Body of pancreas (tissue), 4 donors: ENCODE data around the gene PTPRN2.

Experiments used
- POLR2A ChIP-seq, 3 donors: fragments of 450-650 bp; IDR thresholded peaks; one replicate each; pipeline ENCODE4 v1.6.1; 2016; ENCODE audit warnings: antibody characterized with exemption in 3 of 3, mild to moderate bottlenecking in 2 of 3
- TF ChIP-seq, protein P1 (sequence below), 7 experiments: fragments of 450-650 bp in 4 of 7; fragments of 200-600 bp in 3 of 7; sonication (generic) in 3 of 7; IDR thresholded peaks; one replicate each; pipeline ENCODE4 v1.5.1; 2016 to 2019; ENCODE audit warnings: antibody characterized with exemption in 7 of 7

DNA sequence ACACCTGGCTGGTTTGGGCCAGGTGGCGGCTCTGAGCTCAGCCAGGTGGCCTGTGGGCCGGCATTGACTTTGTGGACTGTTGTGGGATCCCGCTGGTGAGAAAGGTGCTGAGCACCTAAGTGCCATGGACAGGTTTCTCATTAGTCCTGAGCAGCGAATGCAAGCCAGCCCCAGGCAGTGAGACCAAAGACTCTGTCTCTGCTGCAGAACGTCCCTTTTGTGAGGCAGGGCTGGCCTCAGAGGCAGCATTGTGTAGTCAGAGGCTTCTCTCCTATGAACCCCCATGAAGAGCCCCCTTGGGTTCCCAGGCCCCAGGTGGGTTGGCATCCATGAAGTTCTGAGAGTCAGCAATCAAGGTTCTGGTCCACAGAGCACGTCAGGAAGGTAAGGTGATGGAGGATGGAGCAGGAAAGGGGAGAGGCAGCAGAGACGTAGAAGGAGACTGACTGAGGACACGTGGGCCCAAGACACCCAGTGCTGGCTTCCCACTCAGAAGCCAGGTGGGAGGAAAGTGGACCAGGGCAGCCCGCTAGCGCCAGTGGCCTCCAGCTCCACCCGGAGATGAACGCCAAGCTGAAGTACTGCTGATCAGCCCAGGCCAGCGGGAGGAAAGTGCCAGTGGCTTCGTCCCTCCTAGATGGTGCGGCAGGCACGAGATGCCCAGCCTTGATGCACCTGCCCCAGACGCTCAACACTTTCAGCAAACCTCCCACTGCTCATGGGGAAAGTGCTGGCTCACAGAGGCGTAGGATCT is 19.2 kb upstream of the PTPRN2 start:
- TF ChIP-seq POLR2A (IDR thresholded peaks at IDR 0.05) = no peak
- TF ChIP-seq, protein P1, sequence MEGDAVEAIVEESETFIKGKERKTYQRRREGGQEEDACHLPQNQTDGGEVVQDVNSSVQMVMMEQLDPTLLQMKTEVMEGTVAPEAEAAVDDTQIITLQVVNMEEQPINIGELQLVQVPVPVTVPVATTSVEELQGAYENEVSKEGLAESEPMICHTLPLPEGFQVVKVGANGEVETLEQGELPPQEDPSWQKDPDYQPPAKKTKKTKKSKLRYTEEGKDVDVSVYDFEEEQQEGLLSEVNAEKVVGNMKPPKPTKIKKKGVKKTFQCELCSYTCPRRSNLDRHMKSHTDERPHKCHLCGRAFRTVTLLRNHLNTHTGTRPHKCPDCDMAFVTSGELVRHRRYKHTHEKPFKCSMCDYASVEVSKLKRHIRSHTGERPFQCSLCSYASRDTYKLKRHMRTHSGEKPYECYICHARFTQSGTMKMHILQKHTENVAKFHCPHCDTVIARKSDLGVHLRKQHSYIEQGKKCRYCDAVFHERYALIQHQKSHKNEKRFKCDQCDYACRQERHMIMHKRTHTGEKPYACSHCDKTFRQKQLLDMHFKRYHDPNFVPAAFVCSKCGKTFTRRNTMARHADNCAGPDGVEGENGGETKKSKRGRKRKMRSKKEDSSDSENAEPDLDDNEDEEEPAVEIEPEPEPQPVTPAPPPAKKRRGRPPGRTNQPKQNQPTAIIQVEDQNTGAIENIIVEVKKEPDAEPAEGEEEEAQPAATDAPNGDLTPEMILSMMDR (IDR thresholded peaks at IDR 0.05) = no peak
